ENCODE data around the gene APOB. TPM values are rescaled to one million over a fixed set of nuclear protein-coding genes. Genes with fewer than 3 reads are reported as not detected.

APOB gene
- total and polyA plus RNA-seq, 2 of the 13 experiments (the other 11 are each of a cell fraction or from before 2014, with no cell fraction given), result 1,569 to 2,515 TPM

DNA sequence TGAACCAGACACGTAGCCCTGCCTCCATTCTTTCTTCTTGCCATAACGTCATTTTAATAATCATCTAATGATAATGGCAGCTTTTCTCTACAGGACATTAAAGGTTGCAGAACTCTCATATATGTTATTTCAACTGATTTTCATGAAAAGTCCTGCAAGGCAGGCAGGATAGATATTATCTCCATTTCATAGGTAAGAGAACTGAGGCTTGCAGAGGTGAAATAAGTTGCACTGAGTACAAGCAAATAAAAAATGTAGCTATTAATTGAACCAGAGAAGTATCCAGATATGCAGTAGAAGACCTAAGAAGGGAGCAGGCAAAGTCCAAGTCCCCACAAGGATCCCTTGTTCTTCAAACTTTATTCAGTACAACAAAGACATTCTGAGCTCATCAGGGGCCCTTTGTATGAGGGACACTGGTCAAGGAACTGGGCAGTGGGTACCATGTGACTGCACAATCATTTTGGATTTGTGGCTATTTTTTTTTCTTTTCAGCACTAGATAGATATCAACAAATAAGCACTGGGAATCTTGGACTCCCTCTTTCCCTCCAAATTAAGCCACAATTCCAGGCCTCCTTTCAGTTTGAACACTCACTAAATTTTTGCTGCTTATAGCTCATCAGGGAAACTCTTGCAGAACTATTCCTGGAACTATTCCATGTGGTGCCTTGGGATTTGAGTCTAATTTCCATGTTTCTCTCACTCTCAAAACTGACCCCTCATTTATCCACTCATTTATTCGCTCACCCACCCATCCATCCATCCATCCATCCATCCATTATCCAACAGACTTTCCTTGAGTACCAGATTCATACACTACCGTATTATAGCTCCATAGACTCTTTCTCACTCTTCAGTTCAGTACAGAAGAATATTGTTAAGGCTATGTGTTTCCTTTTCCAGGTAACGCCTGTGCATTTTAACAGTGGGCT, 44.6 kb downstream of the APOB start (continued):
- TF ChIP-seq, protein P1, sequence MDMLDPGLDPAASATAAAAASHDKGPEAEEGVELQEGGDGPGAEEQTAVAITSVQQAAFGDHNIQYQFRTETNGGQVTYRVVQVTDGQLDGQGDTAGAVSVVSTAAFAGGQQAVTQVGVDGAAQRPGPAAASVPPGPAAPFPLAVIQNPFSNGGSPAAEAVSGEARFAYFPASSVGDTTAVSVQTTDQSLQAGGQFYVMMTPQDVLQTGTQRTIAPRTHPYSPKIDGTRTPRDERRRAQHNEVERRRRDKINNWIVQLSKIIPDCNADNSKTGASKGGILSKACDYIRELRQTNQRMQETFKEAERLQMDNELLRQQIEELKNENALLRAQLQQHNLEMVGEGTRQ (IDR thresholded peaks at IDR 0.05; ENCODE audit: low read depth, low read length), result peak; percentile 33; the same call in 1 of the 2 replicates
- TF ChIP-seq, protein P1 (CRISPR knock-in tag; IDR thresholded peaks at IDR 0.05; ENCODE audit: borderline replicate concordance), result 0 out of 2 replicates have a peak, but pooled peaks have one; percentile 38
- TF ChIP-seq ZNF629 (CRISPR knock-in tag; conservative IDR thresholded peaks at IDR 0.05), result peak; percentile 67
- TF ChIP-seq GATA4 (IDR thresholded peaks at IDR 0.05; ENCODE audit: borderline replicate concordance, low read depth), result 0 out of 2 replicates have a peak, but pooled peaks have one; percentile 7
- TF ChIP-seq MEIS1 (CRISPR knock-in tag; IDR thresholded peaks at IDR 0.05; ENCODE audit: borderline replicate concordance), result 0 out of 2 replicates have a peak, but pooled peaks have one; percentile 19
- no peak for TF ChIP-seq ZNF670 (CRISPR knock-in tag; IDR thresholded peaks at IDR 0.05; ENCODE audit: borderline replicate concordance)
- peak; percentile 24; the same call in 1 of the 2 replicates for TF ChIP-seq PHF21A (CRISPR knock-in tag; IDR thresholded peaks at IDR 0.05)
- 0 out of 2 replicates have a peak, but pooled peaks have one; percentile 16 for TF ChIP-seq ARID4A (CRISPR knock-in tag; IDR thresholded peaks at IDR 0.05; ENCODE audit: borderline replicate concordance)
- TF ChIP-seq ZNF766 (CRISPR knock-in tag; IDR thresholded peaks at IDR 0.05; ENCODE audit: borderline replicate concordance), result peak; percentile 14; the same call in 1 of the 2 replicates
- TF ChIP-seq BORCS8-MEF2B (CRISPR knock-in tag; IDR thresholded peaks at IDR 0.05), result 0 out of 2 replicates have a peak, but pooled peaks have one; percentile 21
- TF ChIP-seq, protein P2, sequence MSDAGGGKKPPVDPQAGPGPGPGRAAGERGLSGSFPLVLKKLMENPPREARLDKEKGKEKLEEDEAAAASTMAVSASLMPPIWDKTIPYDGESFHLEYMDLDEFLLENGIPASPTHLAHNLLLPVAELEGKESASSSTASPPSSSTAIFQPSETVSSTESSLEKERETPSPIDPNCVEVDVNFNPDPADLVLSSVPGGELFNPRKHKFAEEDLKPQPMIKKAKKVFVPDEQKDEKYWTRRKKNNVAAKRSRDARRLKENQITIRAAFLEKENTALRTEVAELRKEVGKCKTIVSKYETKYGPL (CRISPR knock-in tag; IDR thresholded peaks at IDR 0.05), result peak; percentile 43; the same call in 1 of the 2 replicates
- 0 out of 2 replicates have a peak, but pooled peaks have one; percentile 19 for TF ChIP-seq NCOA5 (CRISPR knock-in tag; IDR thresholded peaks at IDR 0.05)
- TF ChIP-seq ZNF772 (CRISPR knock-in tag; IDR thresholded peaks at IDR 0.05), result no peak
- TF ChIP-seq ZSCAN30 (CRISPR knock-in tag; IDR thresholded peaks at IDR 0.05), result peak; percentile 90; the same call in 1 of the 2 replicates
- no peak for TF ChIP-seq FOXK1 (CRISPR knock-in tag; IDR thresholded peaks at IDR 0.05; ENCODE audit: borderline replicate concordance, low read depth)
- TF ChIP-seq ZIK1 (CRISPR knock-in tag; IDR thresholded peaks at IDR 0.05; ENCODE audit: borderline replicate concordance, low read depth), result peak; percentile 35; the same call in 1 of the 2 replicates
- peak; percentile 85 for TF ChIP-seq SRSF9 (IDR thresholded peaks at IDR 0.05; ENCODE audit: borderline replicate concordance, insufficient read depth, low read depth, low read length, poor library complexity, severe bottlenecking)
- peak; percentile 5; the same call in 1 of the 2 replicates for TF ChIP-seq HNF4G (IDR thresholded peaks at IDR 0.05; ENCODE audit: borderline replicate concordance, low read depth, low read length)
- TF ChIP-seq HNF4G (CRISPR knock-in tag; IDR thresholded peaks at IDR 0.05; ENCODE audit: borderline replicate concordance, low read depth), result no peak
- TF ChIP-seq PPARG (CRISPR knock-in tag; conservative IDR thresholded peaks at IDR 0.05), result peak; percentile 36; the same call in 1 of the 2 replicates

Measured in HepG2 (cell line).